Cardiac fibroblast (primary cell): ENCODE data around the gene NCOA3.
A peak's percentile ranks its signal among the peaks of the same experiment; 100 is the strongest.

Experiments
- DNase-seq, 2 donors: peaks; one replicate each; pipeline versions ENCODE4 v3.0.0 to v3.0.0-alpha.2; 2010; ENCODE audit warnings: low read depth in 2 of 2
- H3K4me3 ChIP-seq, 2 donors: replicated peaks in 1 of 2; 1 replicate in 1 of 2; 2 replicates in 1 of 2; pipeline ENCODE4 v1.5.1; 2011; ENCODE audit warnings: low read depth in 2 of 2, low read length in 2 of 2, mild to moderate bottlenecking in 2 of 2, moderate library complexity in 1 of 2
- TF ChIP-seq, protein P1 (sequence below): IDR thresholded peaks from one replicate; pipeline ENCODE4 v1.5.1; 2011; ENCODE audit warnings: low read depth, mild to moderate bottlenecking, low read length, inconsistent platforms

Gene NCOA3

DNA sequence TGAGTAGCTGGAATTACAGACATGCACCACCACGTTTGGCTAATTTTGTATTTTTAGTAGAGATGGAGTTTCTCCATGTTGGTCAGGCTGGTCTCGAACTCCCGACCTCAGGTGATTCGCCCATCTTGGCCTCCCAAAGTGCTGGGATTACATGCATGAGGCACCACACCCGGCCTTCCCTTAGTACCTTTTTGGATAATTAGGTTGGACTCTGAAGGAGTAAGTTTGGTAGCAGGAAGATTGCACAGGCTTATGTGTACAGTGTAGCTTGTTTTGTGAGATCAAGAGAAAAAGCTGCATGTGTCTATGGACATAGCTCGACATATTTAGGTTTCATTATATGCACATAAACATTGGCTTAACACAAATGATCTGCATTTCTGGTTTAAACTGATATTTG, 116.8 kb downstream of the NCOA3 start:
- TF ChIP-seq, protein P1, sequence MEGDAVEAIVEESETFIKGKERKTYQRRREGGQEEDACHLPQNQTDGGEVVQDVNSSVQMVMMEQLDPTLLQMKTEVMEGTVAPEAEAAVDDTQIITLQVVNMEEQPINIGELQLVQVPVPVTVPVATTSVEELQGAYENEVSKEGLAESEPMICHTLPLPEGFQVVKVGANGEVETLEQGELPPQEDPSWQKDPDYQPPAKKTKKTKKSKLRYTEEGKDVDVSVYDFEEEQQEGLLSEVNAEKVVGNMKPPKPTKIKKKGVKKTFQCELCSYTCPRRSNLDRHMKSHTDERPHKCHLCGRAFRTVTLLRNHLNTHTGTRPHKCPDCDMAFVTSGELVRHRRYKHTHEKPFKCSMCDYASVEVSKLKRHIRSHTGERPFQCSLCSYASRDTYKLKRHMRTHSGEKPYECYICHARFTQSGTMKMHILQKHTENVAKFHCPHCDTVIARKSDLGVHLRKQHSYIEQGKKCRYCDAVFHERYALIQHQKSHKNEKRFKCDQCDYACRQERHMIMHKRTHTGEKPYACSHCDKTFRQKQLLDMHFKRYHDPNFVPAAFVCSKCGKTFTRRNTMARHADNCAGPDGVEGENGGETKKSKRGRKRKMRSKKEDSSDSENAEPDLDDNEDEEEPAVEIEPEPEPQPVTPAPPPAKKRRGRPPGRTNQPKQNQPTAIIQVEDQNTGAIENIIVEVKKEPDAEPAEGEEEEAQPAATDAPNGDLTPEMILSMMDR, result no peak
- DNase-seq, result no peak
- H3K4me3 ChIP-seq, result no peak overlapping the region

DNA sequence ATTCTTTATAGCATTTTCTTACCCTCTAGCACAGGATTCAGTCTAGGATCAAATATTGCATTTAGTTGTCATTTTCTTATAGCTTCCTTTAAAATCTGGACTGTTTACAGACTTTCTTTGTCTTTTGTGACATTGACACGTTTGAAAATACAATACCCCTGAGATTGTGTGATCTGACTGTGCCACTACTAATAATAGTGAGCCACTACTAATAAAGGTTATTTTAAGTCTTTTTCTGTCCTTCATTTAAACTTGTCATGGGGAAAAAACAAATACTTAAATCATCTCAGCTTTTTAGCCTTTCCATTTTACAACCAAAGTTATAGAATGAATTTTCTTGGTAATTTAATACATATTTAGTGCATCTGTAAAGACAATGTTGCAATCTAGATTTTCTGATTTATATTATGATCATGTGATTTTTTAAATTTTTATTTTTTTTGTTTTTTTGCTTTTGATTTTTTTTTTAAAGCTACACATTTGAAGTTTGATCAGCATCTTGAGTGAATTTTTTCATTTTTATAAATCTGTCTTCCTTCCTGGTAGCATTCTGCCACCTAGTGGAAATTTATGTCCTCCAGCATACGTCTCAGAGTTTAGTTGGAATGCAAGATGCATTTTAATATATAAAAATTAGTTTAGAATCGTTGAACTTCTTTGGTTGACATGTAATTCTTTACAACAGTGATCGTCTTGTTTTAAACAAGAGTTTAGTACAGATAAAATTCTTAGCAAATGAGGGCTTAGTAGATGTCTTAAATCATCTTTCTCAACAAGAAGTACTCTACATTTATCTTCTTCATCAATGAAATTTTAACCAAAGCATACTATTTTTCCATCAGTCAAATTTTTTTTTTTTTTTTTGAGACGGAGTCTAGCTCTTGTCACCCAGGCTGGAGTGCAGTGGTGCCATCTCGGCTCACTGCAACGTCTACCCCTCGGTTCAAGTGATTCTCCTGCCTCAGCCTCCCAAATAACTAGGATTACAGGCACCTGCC, 119.4 kb downstream of the NCOA3 start:
- TF ChIP-seq, protein P1, result peak; percentile 72
- no peak overlapping the region for H3K4me3 ChIP-seq
- DNase-seq, result peak; percentile 86

DNA sequence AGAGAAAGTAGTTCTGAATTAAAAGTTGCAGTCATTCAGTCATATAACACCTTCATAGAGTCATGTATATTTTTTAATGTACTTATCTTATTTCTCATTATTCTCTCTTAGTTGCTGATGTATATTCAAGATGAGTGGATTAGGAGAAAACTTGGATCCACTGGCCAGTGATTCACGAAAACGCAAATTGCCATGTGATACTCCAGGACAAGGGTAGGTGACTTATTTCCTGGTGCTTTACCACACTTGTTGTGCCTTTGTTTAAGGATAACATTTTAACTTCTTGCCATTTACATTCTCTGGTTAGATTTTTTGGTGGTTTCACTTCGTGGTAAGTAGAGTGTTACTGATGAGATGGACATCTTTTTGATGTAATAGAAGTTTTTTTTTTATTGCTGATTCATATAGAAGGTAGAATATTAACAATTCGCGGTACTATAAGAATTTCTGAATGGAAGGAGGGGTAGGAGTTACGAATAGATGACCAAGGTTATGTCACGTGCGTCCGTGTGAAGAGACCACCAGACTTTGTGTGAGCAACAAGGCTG, 120.5 kb downstream of the NCOA3 start:
- TF ChIP-seq, protein P1, result no peak
- DNase-seq, result peak in 1 of 2 donors; percentile 49

DNA sequence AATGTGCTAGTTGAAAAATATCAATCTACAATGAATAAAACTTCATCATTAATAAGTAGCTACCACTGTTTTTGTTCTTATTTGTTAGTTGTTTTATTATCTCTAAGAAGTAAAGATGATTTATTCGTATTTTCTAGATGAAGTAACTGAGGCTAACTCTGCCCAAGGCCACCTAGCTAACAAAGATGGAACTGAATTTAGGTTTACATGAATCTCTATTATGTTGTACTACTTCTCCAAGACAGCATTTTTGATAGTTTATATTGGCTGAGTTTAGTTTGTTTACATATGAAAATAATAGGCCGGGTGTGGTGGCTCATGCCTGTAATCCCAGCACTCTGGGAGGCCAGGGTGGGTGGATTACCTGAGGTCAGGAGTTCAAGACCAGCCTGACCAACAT, 121.5 kb downstream of the NCOA3 start:
- TF ChIP-seq, protein P1, result peak; percentile 12
- peak in 1 of 2 donors; percentile 13 for DNase-seq
- no peak overlapping the region for H3K4me3 ChIP-seq

More for the DNA sequence above, 120.5 kb downstream of the NCOA3 start:
- no peak overlapping the region for H3K4me3 ChIP-seq

DNA sequence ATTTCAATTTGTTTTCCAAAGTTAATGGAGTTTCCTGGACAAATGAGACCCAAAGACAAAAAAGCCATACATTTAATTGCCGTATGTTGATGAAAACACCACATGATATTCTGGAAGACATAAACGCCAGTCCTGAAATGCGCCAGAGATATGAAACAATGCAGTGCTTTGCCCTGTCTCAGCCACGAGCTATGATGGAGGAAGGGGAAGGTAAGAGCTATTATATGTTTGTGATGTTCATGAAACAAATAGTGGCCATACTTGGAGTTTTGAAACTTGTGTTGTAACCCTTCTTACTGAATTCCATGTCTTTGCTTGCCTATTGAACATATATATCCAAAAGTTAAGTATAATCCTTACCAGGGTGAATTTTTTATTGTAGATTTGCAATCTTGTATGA, 125.9 kb downstream of the NCOA3 start:
- DNase-seq, result no peak
- no peak overlapping the region for H3K4me3 ChIP-seq
- TF ChIP-seq, protein P1, result no peak

DNA sequence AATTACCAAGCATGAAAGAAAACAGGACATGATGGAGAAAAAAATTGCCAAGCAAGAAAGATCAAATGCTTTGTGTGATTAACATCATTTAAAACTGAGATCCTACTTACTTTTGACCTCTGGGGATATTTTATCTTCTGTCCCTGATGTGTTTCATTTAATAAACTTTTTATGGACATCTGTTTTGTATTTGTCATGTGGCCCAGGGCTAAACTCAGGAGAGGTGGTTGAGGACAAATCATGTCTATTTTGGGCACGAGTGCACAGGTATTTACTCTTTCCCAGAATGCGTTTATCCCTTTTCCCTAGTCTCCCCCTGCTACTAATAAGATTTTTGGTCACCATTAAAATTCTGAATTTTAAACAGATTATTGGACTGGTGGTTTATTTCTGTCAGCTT, 128.2 kb downstream of the NCOA3 start:
- TF ChIP-seq, protein P1, result no peak
- H3K4me3 ChIP-seq, result no peak overlapping the region
- no peak for DNase-seq
